ENCODE results near the gene NTSR2.

Gene NTSR2

GRCh38 chr2:11634584-11634983, 35.4 kb downstream of the NTSR2 start:
- TF ChIP-seq TAF1 (IDR thresholded peaks at IDR 0.05; ENCODE audit: borderline replicate concordance, low read depth, low read length) (no peak), POLR2A (IDR thresholded peaks at IDR 0.05; ENCODE audit: low read depth, low read length) (no peak), POLR2AphosphoS5 (IDR thresholded peaks at IDR 0.05; ENCODE audit: low read depth, low read length) (no peak)
- FAIRE-seq = no peak
- no peak for DNase-seq (ENCODE audit: insufficient read length)

- no peak for DNase-seq (ENCODE audit: insufficient read length)
- TF ChIP-seq POLR2A (IDR thresholded peaks at IDR 0.05; ENCODE audit: low read depth, low read length) (no peak), POLR2AphosphoS5 (IDR thresholded peaks at IDR 0.05; ENCODE audit: low read depth, low read length) (no peak), TAF1 (IDR thresholded peaks at IDR 0.05; ENCODE audit: borderline replicate concordance, low read depth, low read length) (no peak)
- no peak for FAIRE-seq
Measured at GRCh38 chr2:11633923-11634478, 36.0 kb downstream of the NTSR2 start.

- TF ChIP-seq TAF1 (IDR thresholded peaks at IDR 0.05; ENCODE audit: borderline replicate concordance, low read depth, low read length) = no peak
- TF ChIP-seq POLR2A (IDR thresholded peaks at IDR 0.05; ENCODE audit: low read depth, low read length) = no peak
- FAIRE-seq (no peak), DNase-seq (ENCODE audit: insufficient read length) (no peak)
Measured at GRCh38 chr2:11631462-11631861, 38.5 kb downstream of the NTSR2 start.

- FAIRE-seq = no peak
- TF ChIP-seq POLR2AphosphoS5 (IDR thresholded peaks at IDR 0.05; ENCODE audit: low read depth, low read length) = no peak
- TF ChIP-seq TAF1 (IDR thresholded peaks at IDR 0.05; ENCODE audit: borderline replicate concordance, low read depth, low read length) = no peak
- no peak for TF ChIP-seq POLR2A (IDR thresholded peaks at IDR 0.05; ENCODE audit: low read depth, low read length)
Measured at GRCh38 chr2:11630855-11631254, 39.1 kb downstream of the NTSR2 start.

GRCh38 chr2:11629851-11630250, 40.1 kb downstream of the NTSR2 start:
- TF ChIP-seq POLR2A (IDR thresholded peaks at IDR 0.05; ENCODE audit: low read depth, low read length) (no peak), TAF1 (IDR thresholded peaks at IDR 0.05; ENCODE audit: borderline replicate concordance, low read depth, low read length) (no peak), POLR2AphosphoS5 (IDR thresholded peaks at IDR 0.05; ENCODE audit: low read depth, low read length) (no peak)
- FAIRE-seq (no peak), DNase-seq (ENCODE audit: insufficient read length) (no peak)

More at GRCh38 chr2:11630855-11631254, 39.1 kb downstream of the NTSR2 start:
- DNase-seq (ENCODE audit: insufficient read length) = no peak

- TF ChIP-seq TAF1 (IDR thresholded peaks at IDR 0.05; ENCODE audit: borderline replicate concordance, low read depth, low read length) (no peak), POLR2A (IDR thresholded peaks at IDR 0.05; ENCODE audit: low read depth, low read length) (no peak), POLR2AphosphoS5 (IDR thresholded peaks at IDR 0.05; ENCODE audit: low read depth, low read length) (no peak)
- no peak for DNase-seq (ENCODE audit: insufficient read length)
- FAIRE-seq = no peak
Measured at GRCh38 chr2:11629215-11629614, 40.8 kb downstream of the NTSR2 start.

- FAIRE-seq = no peak
- no peak for DNase-seq (ENCODE audit: insufficient read length)
Measured at GRCh38 chr2:11628675-11629074, 41.3 kb downstream of the NTSR2 start.

GRCh38 chr2:11625671-11626070, 44.3 kb downstream of the NTSR2 start:
- FAIRE-seq (no peak), DNase-seq (ENCODE audit: insufficient read length) (no peak)
- TF ChIP-seq TAF1 (IDR thresholded peaks at IDR 0.05; ENCODE audit: borderline replicate concordance, low read depth, low read length) (no peak), POLR2AphosphoS5 (IDR thresholded peaks at IDR 0.05; ENCODE audit: low read depth, low read length) (no peak), POLR2A (IDR thresholded peaks at IDR 0.05; ENCODE audit: low read depth, low read length) (no peak)

More at GRCh38 chr2:11628675-11629074, 41.3 kb downstream of the NTSR2 start:
- TF ChIP-seq POLR2A (IDR thresholded peaks at IDR 0.05; ENCODE audit: low read depth, low read length) (no peak), TAF1 (IDR thresholded peaks at IDR 0.05; ENCODE audit: borderline replicate concordance, low read depth, low read length) (no peak), POLR2AphosphoS5 (IDR thresholded peaks at IDR 0.05; ENCODE audit: low read depth, low read length) (no peak)

- TF ChIP-seq POLR2AphosphoS5 (IDR thresholded peaks at IDR 0.05; ENCODE audit: low read depth, low read length) (no peak), POLR2A (IDR thresholded peaks at IDR 0.05; ENCODE audit: low read depth, low read length) (no peak), TAF1 (IDR thresholded peaks at IDR 0.05; ENCODE audit: borderline replicate concordance, low read depth, low read length) (no peak)
- FAIRE-seq = no peak
- no peak for DNase-seq (ENCODE audit: insufficient read length)
Measured at GRCh38 chr2:11624893-11625292, 45.1 kb downstream of the NTSR2 start.

- TF ChIP-seq POLR2A (IDR thresholded peaks at IDR 0.05; ENCODE audit: low read depth, low read length) (no peak), TAF1 (IDR thresholded peaks at IDR 0.05; ENCODE audit: borderline replicate concordance, low read depth, low read length) (no peak), POLR2AphosphoS5 (IDR thresholded peaks at IDR 0.05; ENCODE audit: low read depth, low read length) (no peak)
- no peak for FAIRE-seq
- DNase-seq (ENCODE audit: insufficient read length) = no peak
Measured at GRCh38 chr2:11622611-11623010, 47.4 kb downstream of the NTSR2 start.

- TF ChIP-seq TAF1 (IDR thresholded peaks at IDR 0.05; ENCODE audit: borderline replicate concordance, low read depth, low read length) = no peak
- no peak for TF ChIP-seq POLR2A (IDR thresholded peaks at IDR 0.05; ENCODE audit: low read depth, low read length)
- no peak for TF ChIP-seq POLR2AphosphoS5 (IDR thresholded peaks at IDR 0.05; ENCODE audit: low read depth, low read length)
- FAIRE-seq (no peak), DNase-seq (ENCODE audit: insufficient read length) (no peak)
Measured at GRCh38 chr2:11621410-11621809, 48.6 kb downstream of the NTSR2 start.

- TF ChIP-seq POLR2A (IDR thresholded peaks at IDR 0.05; ENCODE audit: low read depth, low read length) (no peak), TAF1 (IDR thresholded peaks at IDR 0.05; ENCODE audit: borderline replicate concordance, low read depth, low read length) (no peak), POLR2AphosphoS5 (IDR thresholded peaks at IDR 0.05; ENCODE audit: low read depth, low read length) (no peak)
- DNase-seq (ENCODE audit: insufficient read length) (no peak), FAIRE-seq (no peak)
Measured at GRCh38 chr2:11618708-11619062, 51.3 kb downstream of the NTSR2 start.
